ENCODE data around the gene GTF3C2. TPM values are rescaled to one million over a fixed set of nuclear protein-coding genes. Genes with fewer than 3 reads are reported as not detected.

GTF3C2 gene
- total and polyA plus RNA-seq, 2 of the 4 experiments (the other 2 are of a cell fraction): 25.5 to 36.9 TPM

- CTCF ChIA-PET: no interaction called here
Observed at GRCh38 chr2:27393225-27393624, 36.7 kb upstream of the GTF3C2 start.

More at GRCh38 chr2:27393225-27393624, 36.7 kb upstream of the GTF3C2 start:
- H3K23ac ChIP-seq (ENCODE audit: low read depth, low read length): no peak overlapping the region
- no peak for TF ChIP-seq RFX5 (IDR thresholded peaks at IDR 0.05; ENCODE audit: low read depth, low read length)
- TF ChIP-seq RAD21 (IDR thresholded peaks at IDR 0.05; ENCODE audit: low read length): no peak
- no peak for TF ChIP-seq NFE2L2 (IDR thresholded peaks at IDR 0.05; ENCODE audit: low read depth, low read length)
- no peak for TF ChIP-seq CEBPB (IDR thresholded peaks at IDR 0.05; ENCODE audit: low read depth, low read length)
- no peak for TF ChIP-seq CHD1 (IDR thresholded peaks at IDR 0.05; ENCODE audit: low read depth, low read length)
- TF ChIP-seq FOS (IDR thresholded peaks at IDR 0.05; ENCODE audit: low read depth, low read length): no peak
- TF ChIP-seq MAZ (IDR thresholded peaks at IDR 0.05; ENCODE audit: borderline replicate concordance, low read depth, low read length): no peak
- TF ChIP-seq ELK1 (IDR thresholded peaks at IDR 0.05; ENCODE audit: borderline replicate concordance, low read depth, low read length): no peak
- TF ChIP-seq POLR2A (IDR thresholded peaks at IDR 0.05; ENCODE audit: low read depth, low read length): no peak
- TF ChIP-seq MAFK (IDR thresholded peaks at IDR 0.05; ENCODE audit: low read depth, low read length): no peak
- TF ChIP-seq MXI1 (IDR thresholded peaks at IDR 0.05; ENCODE audit: borderline replicate concordance, low read depth, low read length): no peak
- TF ChIP-seq BHLHE40 (IDR thresholded peaks at IDR 0.05; ENCODE audit: low read depth, low read length): no peak
- TF ChIP-seq CTCF (conservative IDR thresholded peaks at IDR 0.05; ENCODE audit: low read depth, low read length): no peak
- no peak for TF ChIP-seq USF2 (IDR thresholded peaks at IDR 0.05; ENCODE audit: low read depth, low read length)
- no peak for TF ChIP-seq SMC3 (IDR thresholded peaks at IDR 0.05; ENCODE audit: low read depth, low read length)
- no peak for TF ChIP-seq RCOR1 (IDR thresholded peaks at IDR 0.05; ENCODE audit: insufficient replicate concordance, low read length)
- H2AFZ ChIP-seq (replicated peaks; ENCODE audit: low read length, poor library complexity): no peak overlapping the region
- no peak overlapping the region for H2AK5ac ChIP-seq (ENCODE audit: low read depth, low read length)
- in situ Hi-C loops (cut with MboI; ENCODE audit: low sequenced_read_pairs) (no loop called here), dilution Hi-C loops (cut with HindIII; ENCODE audit: low sequenced_read_pairs, unreplicated experiment) (no loop called here), intact Hi-C loops (cut with micrococcal nuclease) (no loop called here)
- POLR2A ChIA-PET (ENCODE audit: unreplicated experiment): no interaction called here
- H3K9me1 ChIP-seq (ENCODE audit: insufficient read depth, low read length): no peaks in the 10 kb centered on the region
- no peak overlapping the region for H3K18ac ChIP-seq (ENCODE audit: low read depth, low read length)
- DNase-seq: no peak
- H2BK20ac ChIP-seq (ENCODE audit: low read depth, low read length): no peak overlapping the region
- no peak overlapping the region for H4K91ac ChIP-seq (ENCODE audit: insufficient read depth, low read depth, low read length)
- H3K79me1 ChIP-seq (ENCODE audit: low read depth in 1 of 2, low read length in 2 of 2): peaks cover 23 to 66% of the 10 kb centered on the region in 2 experiments
- no peak overlapping the region for H4K8ac ChIP-seq (ENCODE audit: low read depth in 2 of 2, low read length in 2 of 2)
- no peak overlapping the region for H3K9ac ChIP-seq (ENCODE audit: low read depth, low read length)
- H3K14ac ChIP-seq (replicated peaks; ENCODE audit: low read depth, low read length): no peak overlapping the region
- no peaks in the 10 kb centered on the region for H3K4me1 ChIP-seq (ENCODE audit: control insufficient read depth, insufficient read depth, low read length)
- no peaks in the 10 kb centered on the region for H3K27me3 ChIP-seq (ENCODE audit: control insufficient read depth, insufficient read depth, low read length)
- WGBS, 2 experiments (ENCODE audit: extremely low coverage in 2 of 2, insufficient read length in 1 of 2): 98% methylated on average over 20 of the region's 33 CpGs; no CpG with 5 or more reads in 1 of the 2 experiments
- H4K5ac ChIP-seq (ENCODE audit: low read depth, low read length): no peak overlapping the region
- peaks cover 42% of the 10 kb centered on the region for H4K20me1 ChIP-seq (ENCODE audit: insufficient read depth, low read length)
- H2AK9ac ChIP-seq (replicated peaks; ENCODE audit: low read depth, low read length, poor library complexity): no peak overlapping the region
- no peak overlapping the region for H2BK5ac ChIP-seq (ENCODE audit: low read depth, low read length, poor library complexity, severe bottlenecking)
- no peak overlapping the region for H3K4me2 ChIP-seq (ENCODE audit: low read depth, low read length)
- no peak overlapping the region for H3K27ac ChIP-seq (ENCODE audit: insufficient read depth, low read length)
- H3K4me3 ChIP-seq (ENCODE audit: insufficient read depth, low read depth, low read length): no peak overlapping the region
- no peak overlapping the region for H3K56ac ChIP-seq (ENCODE audit: extremely low read depth, insufficient read depth, low read length)
- no peaks in the 10 kb centered on the region for H3K9me3 ChIP-seq (ENCODE audit: control insufficient read depth, insufficient read depth, low read length)
- no peak overlapping the region for H2BK120ac ChIP-seq (ENCODE audit: low read depth, low read length)
- ATAC-seq (ENCODE audit: low read depth): no peak
- BruUV-seq (replicated peaks): no TSS peak
- peaks cover 3% of the 10 kb centered on the region for H3K36me3 ChIP-seq (ENCODE audit: control insufficient read depth, insufficient read depth, low read length)
- H3K4ac ChIP-seq (ENCODE audit: low read depth, low read length): no peak overlapping the region
- H2BK15ac ChIP-seq (ENCODE audit: low read depth, low read length): no peak overlapping the region

Data from IMR-90 (cell line).